Measurements from ENCODE around the gene HTRA1.

- no peak for TF ChIP-seq POLR2A (IDR thresholded peaks at IDR 0.05; ENCODE audit: low read depth, low read length)
- TF ChIP-seq CTCF (conservative IDR thresholded peaks at IDR 0.05; ENCODE audit: low read depth, low read length), result no peak
- no peak for TF ChIP-seq MAFK (IDR thresholded peaks at IDR 0.05; ENCODE audit: low read depth, low read length)
- TF ChIP-seq NFE2L2 (IDR thresholded peaks at IDR 0.05; ENCODE audit: low read depth, low read length), result no peak
- no peak for TF ChIP-seq USF2 (IDR thresholded peaks at IDR 0.05; ENCODE audit: low read depth, low read length)
- no peak for TF ChIP-seq RAD21 (IDR thresholded peaks at IDR 0.05; ENCODE audit: low read length)
- no peak for TF ChIP-seq SMC3 (IDR thresholded peaks at IDR 0.05; ENCODE audit: low read depth, low read length)
- no peak for TF ChIP-seq CEBPB (IDR thresholded peaks at IDR 0.05; ENCODE audit: low read depth, low read length)
- TF ChIP-seq BHLHE40 (IDR thresholded peaks at IDR 0.05; ENCODE audit: low read depth, low read length), result no peak
- no peak for TF ChIP-seq MAZ (IDR thresholded peaks at IDR 0.05; ENCODE audit: borderline replicate concordance, low read depth, low read length)
- no peak for TF ChIP-seq MXI1 (IDR thresholded peaks at IDR 0.05; ENCODE audit: borderline replicate concordance, low read depth, low read length)
- TF ChIP-seq RFX5 (IDR thresholded peaks at IDR 0.05; ENCODE audit: low read depth, low read length), result no peak
- no peak for TF ChIP-seq CHD1 (IDR thresholded peaks at IDR 0.05; ENCODE audit: low read depth, low read length)
- no peak for TF ChIP-seq RCOR1 (IDR thresholded peaks at IDR 0.05; ENCODE audit: insufficient replicate concordance, low read length)
Measured at GRCh38 chr10:122555442-122555841, 94.1 kb downstream of the HTRA1 start.

Data from IMR-90 (cell line).